Prostate gland (tissue), 2 donors: ENCODE data around the gene RSKR. TPM values are rescaled to one million over a fixed set of nuclear protein-coding genes. Genes with fewer than 3 reads are reported as not detected.
A peak's percentile ranks its signal among the peaks of the same experiment; 100 is the strongest.
"Not testable (repeated sequence)": the region's sequence is repeated elsewhere in the genome, so short reads cannot be mapped to it uniquely, and the experiment has no call there.

Source experiments
- DNase-seq: peaks from one replicate; pipeline ENCODE4 v3.0.0-alpha.2; 2019; ENCODE audit warnings: low spot score
- H3K27ac ChIP-seq, 2 donors: fragments of 200-600 bp; sonication (generic); 2 replicates each; pipeline ENCODE4 v1.5.1; 2017 to 2019
- H3K27me3 ChIP-seq: fragments of 200-600 bp; sonication (generic); replicated peaks from 2 replicates; pipeline ENCODE4 v1.5.1; 2019; ENCODE audit not compliant: insufficient read depth
- H3K36me3 ChIP-seq, 2 donors: fragments of 200-600 bp; sonication (generic); 1 replicate in 1 of 2; 2 replicates in 1 of 2; pipeline versions ENCODE4 v1.5.1 to v1.8.1; 2017 to 2019
- H3K4me1 ChIP-seq: fragments of 200-600 bp; sonication (generic); replicated peaks from 2 replicates; pipeline ENCODE4 v1.5.1; 2019
- H3K4me3 ChIP-seq, 2 donors: fragments of 200-600 bp; sonication (generic); 2 replicates each; pipeline ENCODE4 v1.5.1; 2017 to 2019
- H3K9me3 ChIP-seq: fragments of 200-600 bp; sonication (generic); 2 replicates; pipeline ENCODE4 v1.5.1; 2017
- CTCF ChIP-seq, 4 experiments: fragments of 200-600 bp in 2 of 4; fragments of 450-650 bp in 2 of 4; sonication (generic) in 2 of 4; IDR thresholded peaks; 1 replicate in 3 of 4; 2 replicates in 1 of 4; pipeline ENCODE4 v1.5.1; 2016 to 2019; ENCODE audit warnings: antibody characterized with exemption in 4 of 4, mild to moderate bottlenecking in 2 of 4, moderate library complexity in 2 of 4
- POLR2A ChIP-seq: fragments of 450-650 bp; IDR thresholded peaks from one replicate; pipeline ENCODE4 v1.6.1; 2016; ENCODE audit warnings: antibody characterized with exemption, mild to moderate bottlenecking
- POLR2AphosphoS5 ChIP-seq: sonication (generic); formaldehyde crosslinking; IDR thresholded peaks from one replicate; pipeline ENCODE4 v1.6.1; 2017; ENCODE audit warnings: antibody characterized with exemption
- WGBS: methylation state at CpG from one replicate; pipeline ENCODE4 v1.1.5; 2018; 5-methylcytosine and 5-hydroxymethylcytosine counted together
- intact Hi-C: fragments of 100-400 bp; cut with DNase I; formaldehyde crosslinking; loops from one replicate; pipeline ENCODE4 v1.14.2; 2022
- total RNA-seq, 2 donors: library from RNA; depleted of rRNA; stranded (reverse); fragments of >200 nt; gene quantifications; one replicate each; pipeline ENCODE4 v1.1.0, GENCODE V29; 2016

RSKR gene
- total RNA-seq, 2 donors from 2014 or later: 5.0 to 32.1 TPM

- H3K27ac ChIP-seq: no peak overlapping the region
- intact Hi-C loops: loop anchor here (2.0 to 5.0 kb wide), 2 partner anchors 66 to 118 kb away; no protein-coding TSS in a partner anchor
- H3K27me3 ChIP-seq: no peaks in the 10 kb centered on the region
- no peaks in the 10 kb centered on the region for H3K4me1 ChIP-seq
- TF ChIP-seq CTCF (IDR thresholded peaks at IDR 0.05) (peak; percentile 12 to 58 (median 38)), POLR2A (no peak), POLR2AphosphoS5 (no peak)
- peaks cover 21 to 25% of the 10 kb centered on the region in 2 donors for H3K36me3 ChIP-seq
- H3K4me3 ChIP-seq: no peak overlapping the region
- no peaks in the 10 kb centered on the region for H3K9me3 ChIP-seq
- DNase-seq: no peak
- 84% methylated on average over 6 of the region's 6 CpGs for WGBS
Measured at GRCh38 chr17:28612936-28613872, 781 bp downstream of the RSKR start.

- 53% methylated on average over 2 of the region's 2 CpGs for WGBS
- intact Hi-C loops: loop anchor here (2.0 to 5.0 kb wide), 2 partner anchors 65 to 118 kb away; no protein-coding TSS in a partner anchor
- H3K27me3 ChIP-seq: no peaks in the 10 kb centered on the region
- no peaks in the 10 kb centered on the region for H3K9me3 ChIP-seq
- no peaks in the 10 kb centered on the region for H3K4me1 ChIP-seq
- no peak for TF ChIP-seq POLR2AphosphoS5
- TF ChIP-seq POLR2A: no peak
- TF ChIP-seq CTCF (IDR thresholded peaks at IDR 0.05): no peak
- no peak for DNase-seq
- no peak overlapping the region for H3K27ac ChIP-seq
- H3K4me3 ChIP-seq: no peak overlapping the region
- H3K36me3 ChIP-seq: peaks cover 20 to 21% of the 10 kb centered on the region in 2 donors
Measured at GRCh38 chr17:28612531-28612930, 1.5 kb downstream of the RSKR start.

- 90% methylated on average over 8 of the region's 8 CpGs for WGBS
- H3K4me3 ChIP-seq: no peak overlapping the region
- peaks cover 4 to 7% of the 10 kb centered on the region in 2 donors for H3K36me3 ChIP-seq
- no peaks in the 10 kb centered on the region for H3K9me3 ChIP-seq
- intact Hi-C loops: loop anchor here (5.0 kb wide), 1 partner anchor 63 kb away; no protein-coding TSS in a partner anchor
- H3K4me1 ChIP-seq: no peaks in the 10 kb centered on the region
- DNase-seq: no peak
- no peak for TF ChIP-seq POLR2AphosphoS5
- TF ChIP-seq CTCF (IDR thresholded peaks at IDR 0.05): no peak
- no peak for TF ChIP-seq POLR2A
- no peaks in the 10 kb centered on the region for H3K27me3 ChIP-seq
- H3K27ac ChIP-seq: no peak overlapping the region
Measured at GRCh38 chr17:28610376-28610775, 3.6 kb downstream of the RSKR start.

- H3K9me3 ChIP-seq, H3K27ac ChIP-seq, H3K4me1 ChIP-seq, DNase-seq, H3K36me3 ChIP-seq, H3K4me3 ChIP-seq, H3K27me3 ChIP-seq, intact Hi-C loops: not testable (repeated sequence)
- 91% methylated on average over 13 of the region's 31 CpGs for WGBS
Measured at GRCh38 chr17:28604031-28604430, 10.0 kb downstream of the RSKR start.

GRCh38 chr17:28599311-28600184 lies 14.4 kb downstream of the RSKR start:
- TF ChIP-seq POLR2A (no peak), POLR2AphosphoS5 (peak; percentile 8), CTCF (IDR thresholded peaks at IDR 0.05) (no peak)
- 5% methylated on average over 37 of the region's 40 CpGs for WGBS
- Histone ChIP-seq H3K27ac (peak overlapping the region; percentile 94 to 96), H3K4me3 (peak overlapping the region; percentile 47 to 53), H3K9me3 (no peaks in the 10 kb centered on the region), H3K4me1 (no peaks in the 10 kb centered on the region), H3K27me3 (no peaks in the 10 kb centered on the region), H3K36me3 (no peaks in the 10 kb centered on the region)
- intact Hi-C loops: no loop called here
- peak; percentile 56 for DNase-seq
